GM18873 (cell line): ENCODE results near the gene CES3.

Source experiments
- ATAC-seq: cut with Tn5 transposase; IDR thresholded peaks from one replicate; pipeline ENCODE4 v1.9.1; 2021; ENCODE audit warnings: mild to moderate bottlenecking, moderate library complexity, moderate number of reproducible peaks; ENCODE audit not compliant: unreplicated experiment, low FRiP score

Gene CES3

GRCh38 chr16:67023689-67024088 lies 62.6 kb downstream of the CES3 start:
- no peak for ATAC-seq
